GM23338 (cell line): Measurements from ENCODE around the gene CCDC124. TPM values are rescaled to one million over a fixed set of nuclear protein-coding genes. Genes with fewer than 3 reads are reported as not detected.

ENCODE experiments used
- ATAC-seq: fragments of 200-7000 bp; cut with Tn5 transposase; 3 replicates; pipeline ENCODE4 v1.9.1; 2020
- DNase-seq: peaks from one replicate; pipeline ENCODE4 v3.0.0-alpha.2; 2015; ENCODE audit warnings: low spot score
- H2AFZ ChIP-seq: fragments of 200-600 bp; sonication (generic); 2 replicates; pipeline ENCODE4 v1.8.0; 2016; ENCODE audit warnings: antibody characterized with exemption, mild to moderate bottlenecking, moderate library complexity
- H3F3A ChIP-seq: fragments of 200-600 bp; sonication (generic); replicated peaks from 2 replicates; pipeline ENCODE4 v1.8.0; 2017; ENCODE audit warnings: antibody characterized with exemption, mixed run types, low read depth
- H3K27ac ChIP-seq: fragments of 200-600 bp; sonication (generic); 2 replicates; pipeline ENCODE4 v1.6.1; 2016; ENCODE audit warnings: low read depth
- H3K27me3 ChIP-seq: fragments of 200-600 bp; sonication (generic); 2 replicates; pipeline ENCODE4 v1.8.0; 2016; ENCODE audit warnings: mild to moderate bottlenecking, mixed run types, moderate library complexity; ENCODE audit not compliant: insufficient read depth
- H3K36me3 ChIP-seq: fragments of 200-600 bp; sonication (generic); 2 replicates; pipeline ENCODE4 v1.8.0; 2016; ENCODE audit warnings: mild to moderate bottlenecking; ENCODE audit not compliant: insufficient read depth
- H3K4me1 ChIP-seq: fragments of 200-600 bp; sonication (generic); 2 replicates; pipeline ENCODE4 v1.8.0; 2016; ENCODE audit warnings: mild to moderate bottlenecking, moderate library complexity; ENCODE audit not compliant: insufficient read depth
- H3K4me2 ChIP-seq: fragments of 200-600 bp; sonication (generic); 2 replicates; pipeline ENCODE4 v1.7.1; 2017; ENCODE audit warnings: mixed run types
- H3K4me3 ChIP-seq: fragments of 200-600 bp; sonication (generic); 2 replicates; pipeline ENCODE4 v1.6.1; 2016; ENCODE audit warnings: mixed run types
- H3K79me2 ChIP-seq: fragments of 200-600 bp; sonication (generic); replicated peaks from 2 replicates; pipeline ENCODE4 v1.8.0; 2017; ENCODE audit warnings: mild to moderate bottlenecking; ENCODE audit not compliant: insufficient read depth
- H3K9me2 ChIP-seq: fragments of 200-600 bp; sonication (generic); 2 replicates; pipeline ENCODE4 v1.8.0; 2017; ENCODE audit not compliant: insufficient read depth
- H4K20me1 ChIP-seq: fragments of 200-600 bp; sonication (generic); replicated peaks from 2 replicates; pipeline ENCODE4 v1.8.0; 2017; ENCODE audit warnings: mild to moderate bottlenecking; ENCODE audit not compliant: insufficient read depth
- H3K27ac Mint-ChIP-seq: 2 replicates; pipeline ENCODE4 v1.8.0; 2020; ENCODE audit warnings: inconsistent platforms, mild to moderate bottlenecking, moderate library complexity, mixed read lengths
- H3K27me3 Mint-ChIP-seq: 3 replicates; pipeline ENCODE4 v1.8.0; 2022; ENCODE audit warnings: low read depth, mild to moderate bottlenecking, moderate library complexity, mixed read lengths, inconsistent platforms; ENCODE audit not compliant: insufficient read depth, poor library complexity
- H3K36me3 Mint-ChIP-seq: 3 replicates; pipeline ENCODE4 v1.8.0; 2021; ENCODE audit warnings: low read depth, mild to moderate bottlenecking, inconsistent platforms, moderate library complexity, mixed read lengths
- H3K4me1 Mint-ChIP-seq: 3 replicates; pipeline ENCODE4 v1.8.0; 2020; ENCODE audit warnings: mild to moderate bottlenecking, inconsistent platforms, mixed read lengths
- H3K4me3 Mint-ChIP-seq: 3 replicates; pipeline ENCODE4 v1.8.0; 2021; ENCODE audit warnings: moderate library complexity, mild to moderate bottlenecking, inconsistent platforms, mixed read lengths
- H3K9me3 Mint-ChIP-seq: 3 replicates; pipeline ENCODE4 v1.8.0; 2020; ENCODE audit warnings: moderate library complexity, mild to moderate bottlenecking, inconsistent platforms, mixed read lengths
- CREB1 ChIP-seq: fragments of 250-450 bp; sonication (Bioruptor Pico); IDR thresholded peaks from 2 replicates; pipeline ENCODE4 v1.5.0; 2020; ENCODE audit warnings: low read depth, mild to moderate bottlenecking, moderate library complexity
- CTCF ChIP-seq, 2 experiments: fragments of 200-600 bp in 1 of 2; sonication (generic) in 1 of 2; conservative IDR thresholded peaks; 2 replicates each; pipeline versions ENCODE4 v1.5.1 to v1.6.1; 2016 to 2017; ENCODE audit warnings: antibody characterized with exemption in 2 of 2, low read depth in 2 of 2, mild to moderate bottlenecking in 2 of 2, moderate library complexity in 1 of 2
- EZH2 ChIP-seq: fragments of 200-600 bp; sonication (generic); IDR thresholded peaks from one replicate; pipeline ENCODE4 v1.8.0; 2017; ENCODE audit warnings: antibody characterized with exemption, mild to moderate bottlenecking, low read depth; ENCODE audit not compliant: unreplicated experiment
- EZH2phosphoT487 ChIP-seq: fragments of 200-600 bp; sonication (generic); IDR thresholded peaks from one replicate; pipeline ENCODE4 v1.8.1; 2018; ENCODE audit warnings: antibody characterized with exemption; ENCODE audit not compliant: unreplicated experiment
- JUNB ChIP-seq: IDR thresholded peaks from one replicate; pipeline ENCODE4 v1.6.1; 2016; ENCODE audit warnings: antibody characterized with exemption; ENCODE audit not compliant: unreplicated experiment
- NANOG ChIP-seq: IDR thresholded peaks from 2 replicates; pipeline ENCODE4 v1.6.1; 2016; ENCODE audit warnings: antibody characterized with exemption, borderline replicate concordance
- POLR2AphosphoS5 ChIP-seq: IDR thresholded peaks from 2 replicates; pipeline ENCODE4 v1.6.1; 2016; ENCODE audit warnings: antibody characterized with exemption, low read depth
- REST ChIP-seq: IDR thresholded peaks from one replicate; pipeline ENCODE4 v1.6.1; 2018; ENCODE audit warnings: antibody characterized with exemption; ENCODE audit not compliant: unreplicated experiment
- STAT1 ChIP-seq: IDR thresholded peaks from one replicate; pipeline ENCODE4 v1.6.1; 2016; ENCODE audit warnings: antibody characterized with exemption; ENCODE audit not compliant: unreplicated experiment
- ZNF114 ChIP-seq: fragments of 250-450 bp; sonication (Bioruptor Pico); IDR thresholded peaks from 2 replicates; pipeline ENCODE4 v1.5.0; 2020; ENCODE audit warnings: mild to moderate bottlenecking, moderate library complexity
- ZNF331 ChIP-seq: fragments of 250-450 bp; sonication (Bioruptor Pico); IDR thresholded peaks from 2 replicates; pipeline ENCODE4 v1.5.0; 2020; ENCODE audit warnings: low read depth, mild to moderate bottlenecking, moderate library complexity
- ZNF462 ChIP-seq: fragments of 250-450 bp; sonication (Bioruptor Pico); IDR thresholded peaks from 2 replicates; pipeline ENCODE4 v1.5.0; 2020; ENCODE audit warnings: mild to moderate bottlenecking, moderate library complexity
- polyA plus RNA-seq: library from polyadenylated mRNA; unstranded; fragments of >200 nt; fragmentation: Nextera tagmentation; extraction: Ambion mirVana; gene quantifications from 2 replicates; pipeline ENCODE4 v1.2.1, GENCODE V29; 2016
- total RNA-seq: library from RNA; depleted of rRNA; stranded (reverse); fragments of >200 nt; shearing (Covaris generic); gene quantifications from 2 replicates; pipeline ENCODE4 v1.2.3, GENCODE V29; 2014
- TF ChIP-seq, protein P1 (sequence below): IDR thresholded peaks from 2 replicates; pipeline ENCODE4 v1.6.1; 2016; ENCODE audit warnings: antibody characterized with exemption

The CCDC124 gene
- total and polyA plus RNA-seq, 2 experiments from 2014 or later, result 56.0 to 182 TPM

DNA sequence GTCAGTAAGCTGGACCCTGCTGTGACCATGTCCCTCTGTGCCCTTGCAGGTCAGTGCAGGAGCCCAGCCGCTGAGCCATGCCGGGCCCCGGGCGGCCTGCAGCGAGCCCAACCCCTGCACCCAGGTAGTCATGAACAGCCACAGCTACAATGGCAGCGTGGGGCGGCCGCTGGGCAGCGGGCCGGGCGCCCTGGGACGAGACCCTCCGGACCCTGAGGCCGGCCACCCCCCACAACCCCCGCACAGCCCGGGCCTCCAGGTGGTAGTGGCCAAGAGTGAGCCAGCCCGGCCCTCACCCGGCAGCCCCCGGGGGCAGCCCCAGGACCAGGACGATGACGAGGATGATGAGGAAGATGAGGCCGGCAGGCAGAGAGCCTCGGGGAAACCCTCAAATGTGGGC, 40.9 kb downstream of the CCDC124 start (continued):
- no peak for TF ChIP-seq CTCF (conservative IDR thresholded peaks at IDR 0.05; ENCODE audit: low read depth in 2 of 2)
- no peak for TF ChIP-seq EZH2
- TF ChIP-seq CREB1, result no peak

GRCh38 chr19:17974551-17974950, 41.7 kb downstream of the CCDC124 start:
- H3K36me3 Mint-ChIP-seq, result peaks cover 2% of the 10 kb centered on the region; the same call in 2 of the 3 replicates
- H3K4me1 ChIP-seq, result no peaks in the 10 kb centered on the region
- no peaks in the 10 kb centered on the region for H3K4me1 Mint-ChIP-seq
- H3F3A ChIP-seq, result no peaks in the 10 kb centered on the region
- peaks cover 8% of the 10 kb centered on the region for H3K27me3 Mint-ChIP-seq
- no peak overlapping the region for H3K4me3 Mint-ChIP-seq
- no peak overlapping the region for H3K4me2 ChIP-seq
- no peak overlapping the region for H3K27ac ChIP-seq
- no peaks in the 10 kb centered on the region for H3K9me2 ChIP-seq
- H2AFZ ChIP-seq, result no peak overlapping the region
- no peak overlapping the region for H3K4me3 ChIP-seq
- H3K27ac Mint-ChIP-seq, result no peak overlapping the region
- no peak for ATAC-seq
- H4K20me1 ChIP-seq, result no peaks in the 10 kb centered on the region
- no peak for DNase-seq
- no peaks in the 10 kb centered on the region for H3K79me2 ChIP-seq
- no peaks in the 10 kb centered on the region for H3K9me3 Mint-ChIP-seq
- H3K27me3 ChIP-seq, result no peaks in the 10 kb centered on the region
- no peaks in the 10 kb centered on the region for H3K36me3 ChIP-seq
- no peak for TF ChIP-seq JUNB
- no peak for TF ChIP-seq EZH2phosphoT487
- TF ChIP-seq STAT1, result no peak
- TF ChIP-seq POLR2AphosphoS5, result no peak
- TF ChIP-seq REST, result no peak
- TF ChIP-seq CREB1, result no peak
- no peak for TF ChIP-seq ZNF114
- no peak for TF ChIP-seq ZNF462 (CRISPR knock-in tag)
- TF ChIP-seq EZH2, result no peak
- no peak for TF ChIP-seq ZNF331
- no peak for TF ChIP-seq NANOG
- TF ChIP-seq, protein P1, sequence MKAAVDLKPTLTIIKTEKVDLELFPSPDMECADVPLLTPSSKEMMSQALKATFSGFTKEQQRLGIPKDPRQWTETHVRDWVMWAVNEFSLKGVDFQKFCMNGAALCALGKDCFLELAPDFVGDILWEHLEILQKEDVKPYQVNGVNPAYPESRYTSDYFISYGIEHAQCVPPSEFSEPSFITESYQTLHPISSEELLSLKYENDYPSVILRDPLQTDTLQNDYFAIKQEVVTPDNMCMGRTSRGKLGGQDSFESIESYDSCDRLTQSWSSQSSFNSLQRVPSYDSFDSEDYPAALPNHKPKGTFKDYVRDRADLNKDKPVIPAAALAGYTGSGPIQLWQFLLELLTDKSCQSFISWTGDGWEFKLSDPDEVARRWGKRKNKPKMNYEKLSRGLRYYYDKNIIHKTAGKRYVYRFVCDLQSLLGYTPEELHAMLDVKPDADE, result no peak
